Measurements from ENCODE around the gene HK3. TPM values are rescaled to one million over a fixed set of nuclear protein-coding genes. Genes with fewer than 3 reads are reported as not detected.
A peak's percentile ranks its signal among the peaks of the same experiment; 100 is the strongest.

Gene HK3
- total RNA-seq, 2 experiments from 2014 or later, result 0.21 to 0.22 TPM

- Mint-ChIP-seq H3K9me3 (no peaks in the 10 kb centered on the region), H3K4me1 (no peaks in the 10 kb centered on the region), H3K27ac (no peak overlapping the region), H3K4me3 (no peak overlapping the region), H3K27me3 (peaks cover 5% of the 10 kb centered on the region), H3K36me3 (ENCODE audit: low read depth) (no peaks in the 10 kb centered on the region)
- ChIA-PET POLR2A (no interaction called here), CTCF (no interaction called here)
- no peak for DNase-seq
Observed at GRCh38 chr5:176845392-176845713, 53.8 kb downstream of the HK3 start.

- Mint-ChIP-seq H3K27me3 (peaks cover 5% of the 10 kb centered on the region), H3K9me3 (no peaks in the 10 kb centered on the region), H3K4me3 (no peak overlapping the region), H3K4me1 (no peaks in the 10 kb centered on the region), H3K36me3 (ENCODE audit: low read depth) (no peaks in the 10 kb centered on the region), H3K27ac (no peak overlapping the region)
- CTCF ChIA-PET, result no interaction called here
- POLR2A ChIA-PET, result no interaction called here
- DNase-seq, result no peak
Observed at GRCh38 chr5:176844706-176845391, 54.3 kb downstream of the HK3 start.

DNA sequence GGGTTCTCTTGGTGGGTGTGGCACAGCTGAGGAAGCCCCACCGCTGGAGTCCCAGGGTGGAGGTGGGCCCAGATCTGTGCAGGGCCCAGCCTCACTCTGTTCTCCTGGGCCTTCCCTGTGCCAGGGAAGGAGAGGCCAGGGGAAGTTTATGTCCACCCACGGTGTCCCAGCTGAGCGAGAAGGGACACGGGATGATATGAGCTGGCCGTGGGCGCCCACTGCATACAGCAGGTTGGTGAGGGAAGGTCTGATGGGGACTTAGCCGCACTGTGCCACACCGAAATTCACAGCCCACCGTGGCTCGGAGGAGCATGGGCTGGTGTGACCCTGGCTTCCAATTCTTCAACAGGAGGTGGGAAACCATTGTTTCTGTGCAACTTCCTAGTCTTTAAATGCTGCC lies 54.9 kb downstream of the HK3 start:
- H3K9me3 Mint-ChIP-seq, result no peaks in the 10 kb centered on the region
- H3K27ac Mint-ChIP-seq, result no peak overlapping the region
- no peak overlapping the region for H3K4me3 Mint-ChIP-seq
- DNase-seq, result no peak
- no peaks in the 10 kb centered on the region for H3K4me1 Mint-ChIP-seq
- H3K27me3 Mint-ChIP-seq, result peaks cover 5% of the 10 kb centered on the region
- ChIA-PET POLR2A (no interaction called here), CTCF (interaction anchor here (0.7 kb wide), 1 partner anchor 186 kb away, joined by 3 read pairs; no protein-coding TSS in a partner anchor)
- H3K36me3 Mint-ChIP-seq (ENCODE audit: low read depth), result no peaks in the 10 kb centered on the region

- no peak for DNase-seq
- Mint-ChIP-seq H3K27me3 (peaks cover 5% of the 10 kb centered on the region), H3K27ac (no peak overlapping the region), H3K9me3 (no peaks in the 10 kb centered on the region), H3K36me3 (ENCODE audit: low read depth) (no peaks in the 10 kb centered on the region), H3K4me1 (no peaks in the 10 kb centered on the region), H3K4me3 (no peak overlapping the region)
- POLR2A ChIA-PET, result no interaction called here
- CTCF ChIA-PET, result interaction anchor here (0.7 kb wide), 1 partner anchor 186 kb away, joined by 3 read pairs; no protein-coding TSS in a partner anchor
Observed at GRCh38 chr5:176843673-176844072, 55.5 kb downstream of the HK3 start.

- CTCF ChIA-PET, result interaction anchor here (0.6 kb wide), 1 partner anchor 75 kb away, joined by 5 read pairs; no protein-coding TSS in a partner anchor
- DNase-seq, result peak; percentile 85
- POLR2A ChIA-PET, result no interaction called here
- Mint-ChIP-seq H3K4me3 (no peak overlapping the region), H3K4me1 (no peaks in the 10 kb centered on the region), H3K9me3 (no peaks in the 10 kb centered on the region), H3K36me3 (ENCODE audit: low read depth) (no peaks in the 10 kb centered on the region), H3K27me3 (peaks cover 2% of the 10 kb centered on the region), H3K27ac (no peak overlapping the region)
Observed at GRCh38 chr5:176837707-176838115, 61.4 kb downstream of the HK3 start.

GRCh38 chr5:176836811-176837706 lies 62.1 kb downstream of the HK3 start:
- POLR2A ChIA-PET, result no interaction called here
- Mint-ChIP-seq H3K9me3 (no peaks in the 10 kb centered on the region), H3K27ac (no peak overlapping the region), H3K36me3 (ENCODE audit: low read depth) (no peaks in the 10 kb centered on the region), H3K4me1 (no peaks in the 10 kb centered on the region), H3K27me3 (peaks cover 2% of the 10 kb centered on the region), H3K4me3 (no peak overlapping the region)
- CTCF ChIA-PET, result no interaction called here
- DNase-seq, result no peak

- no peak overlapping the region for H3K4me3 Mint-ChIP-seq
- CTCF ChIA-PET, result interaction anchor here (0.6 kb wide), 1 partner anchor 123 kb away, joined by 3 read pairs; no protein-coding TSS in a partner anchor
Observed at GRCh38 chr5:176835918-176836317, 63.2 kb downstream of the HK3 start.

DNA sequence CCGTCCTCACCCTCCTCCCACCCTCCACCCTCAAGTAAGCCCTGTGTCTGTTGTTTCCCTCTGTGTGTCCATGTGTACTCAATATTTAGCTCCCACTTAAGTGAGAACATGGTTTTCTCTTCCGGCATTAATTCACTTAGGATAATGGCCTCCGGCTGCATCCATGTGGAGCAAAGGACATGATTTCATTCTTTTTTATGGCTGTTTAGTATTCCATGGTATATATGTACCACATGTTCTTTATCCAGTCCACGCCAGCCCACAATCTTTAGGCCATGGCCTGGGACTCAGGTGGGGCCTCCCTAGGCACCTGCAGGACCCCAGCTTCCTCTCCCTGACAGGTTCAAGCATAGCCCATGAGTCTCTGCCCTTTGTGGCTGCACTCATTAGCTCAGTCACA lies 65.9 kb downstream of the HK3 start:
- H3K36me3 Mint-ChIP-seq (ENCODE audit: low read depth), result no peaks in the 10 kb centered on the region
- no peak overlapping the region for H3K4me3 Mint-ChIP-seq
- H3K27me3 Mint-ChIP-seq, result peaks cover 2% of the 10 kb centered on the region
- no peak for DNase-seq
- ChIA-PET POLR2A (no interaction called here), CTCF (no interaction called here)
- no peaks in the 10 kb centered on the region for H3K4me1 Mint-ChIP-seq
- H3K9me3 Mint-ChIP-seq, result peaks cover 5% of the 10 kb centered on the region
- H3K27ac Mint-ChIP-seq, result no peak overlapping the region

More at GRCh38 chr5:176835918-176836317, 63.2 kb downstream of the HK3 start:
- no peaks in the 10 kb centered on the region for H3K36me3 Mint-ChIP-seq (ENCODE audit: low read depth)
- peaks cover 2% of the 10 kb centered on the region for H3K27me3 Mint-ChIP-seq
- no peaks in the 10 kb centered on the region for H3K4me1 Mint-ChIP-seq
- DNase-seq, result no peak
- H3K9me3 Mint-ChIP-seq, result no peaks in the 10 kb centered on the region
- POLR2A ChIA-PET, result no interaction called here
- no peak overlapping the region for H3K27ac Mint-ChIP-seq

DNA sequence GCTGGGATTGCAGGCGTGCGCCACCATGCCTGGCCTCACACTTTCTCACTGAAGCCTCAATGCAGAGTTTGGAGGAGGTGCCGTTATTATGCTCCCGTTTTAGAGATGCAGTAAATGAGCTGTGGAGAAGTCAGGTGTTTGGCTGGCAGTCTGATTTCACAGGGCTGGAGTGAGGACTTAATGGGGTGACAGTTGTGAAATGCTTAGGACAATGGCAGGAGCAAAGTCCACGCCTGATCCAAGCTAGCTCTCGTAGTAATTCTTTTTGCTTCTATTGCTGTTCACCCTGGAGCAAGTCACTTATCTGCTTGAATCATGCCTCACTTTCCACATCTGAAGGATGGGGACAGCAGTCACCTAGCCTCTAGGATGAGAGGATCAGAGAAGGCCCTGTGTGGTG lies 67.0 kb downstream of the HK3 start:
- H3K4me3 Mint-ChIP-seq, result no peak overlapping the region
- H3K4me1 Mint-ChIP-seq, result no peaks in the 10 kb centered on the region
- no peaks in the 10 kb centered on the region for H3K36me3 Mint-ChIP-seq (ENCODE audit: low read depth)
- POLR2A ChIA-PET, result interaction anchor here (0.8 kb wide), 1 partner anchor 8 kb away, joined by 3 read pairs; no protein-coding TSS in a partner anchor
- peaks cover 2% of the 10 kb centered on the region for H3K27me3 Mint-ChIP-seq
- H3K27ac Mint-ChIP-seq, result no peak overlapping the region
- CTCF ChIA-PET, result interaction anchor here (0.9 kb wide), 1 partner anchor 171 kb away, joined by 5 read pairs; no protein-coding TSS in a partner anchor
- peaks cover 5% of the 10 kb centered on the region for H3K9me3 Mint-ChIP-seq
- no peak for DNase-seq

- POLR2A ChIA-PET, result no interaction called here
- no peak for DNase-seq
- no peaks in the 10 kb centered on the region for H3K4me1 Mint-ChIP-seq
- H3K27ac Mint-ChIP-seq, result no peak overlapping the region
- no peaks in the 10 kb centered on the region for H3K36me3 Mint-ChIP-seq (ENCODE audit: low read depth)
- no peak overlapping the region for H3K4me3 Mint-ChIP-seq
- H3K9me3 Mint-ChIP-seq, result peaks cover 5% of the 10 kb centered on the region
- CTCF ChIA-PET, result interaction anchor here (0.9 kb wide), 1 partner anchor 170 kb away, joined by 5 read pairs; no protein-coding TSS in a partner anchor
- peaks cover 2% of the 10 kb centered on the region for H3K27me3 Mint-ChIP-seq
Observed at GRCh38 chr5:176831425-176831824, 67.7 kb downstream of the HK3 start.

DNA sequence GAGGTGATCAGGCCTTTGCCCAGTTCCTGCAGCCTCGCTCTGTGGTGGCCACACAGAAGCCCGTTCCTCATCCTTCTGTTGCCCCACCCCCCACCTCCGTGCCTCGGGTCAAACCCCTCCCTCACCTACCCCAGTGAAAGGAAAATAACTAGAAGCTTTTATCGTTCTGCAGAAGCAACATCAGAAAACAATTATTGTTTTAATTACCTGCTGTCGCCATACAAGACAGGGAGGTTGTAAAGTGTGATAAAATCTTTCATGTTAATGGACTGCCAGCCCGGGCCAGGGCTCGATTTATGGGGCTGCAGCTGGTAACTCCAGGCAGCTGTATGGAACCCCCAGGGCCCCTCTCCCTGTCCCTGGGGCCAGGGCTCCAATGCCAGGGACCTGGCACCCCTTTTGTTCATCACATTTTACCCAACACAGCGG lies 68.1 kb downstream of the HK3 start:
- Mint-ChIP-seq H3K27ac (no peak overlapping the region), H3K36me3 (ENCODE audit: low read depth) (no peaks in the 10 kb centered on the region), H3K4me3 (no peak overlapping the region), H3K9me3 (peaks cover 5% of the 10 kb centered on the region), H3K4me1 (no peaks in the 10 kb centered on the region), H3K27me3 (no peaks in the 10 kb centered on the region)
- POLR2A ChIA-PET, result no interaction called here
- DNase-seq, result no peak
- CTCF ChIA-PET, result no interaction called here
